HepG2 (cell line): ENCODE measurements around the gene LRP10. TPM values are rescaled to one million over a fixed set of nuclear protein-coding genes. Genes with fewer than 3 reads are reported as not detected.

Source experiments
- ADNP ChIP-seq: sonication (generic); formaldehyde crosslinking; IDR thresholded peaks from 2 replicates; pipeline ENCODE4 v1.4.0; 2020; ENCODE audit warnings: missing genetic modification reagents
- MAFG ChIP-seq: sonication (generic); formaldehyde crosslinking; IDR thresholded peaks from 2 replicates; pipeline ENCODE4 v1.5.1; 2020; ENCODE audit warnings: mild to moderate bottlenecking, missing genetic modification reagents
- NCOA2 ChIP-seq: sonication (generic); formaldehyde crosslinking; IDR thresholded peaks from 2 replicates; pipeline ENCODE4 v1.8.0; 2022; ENCODE audit warnings: inconsistent platforms
- RXRB ChIP-seq: IDR thresholded peaks from 2 replicates; pipeline ENCODE4 v1.6.1; 2016; ENCODE audit warnings: borderline replicate concordance, missing genetic modification reagents, missing compliant biosample characterization
- SALL1 ChIP-seq: sonication (generic); formaldehyde crosslinking; IDR thresholded peaks from 2 replicates; pipeline ENCODE4 v1.8.0; 2022; ENCODE audit warnings: mild to moderate bottlenecking, missing genetic modification reagents
- SMARCC2 ChIP-seq: fragments of 450-650 bp; IDR thresholded peaks from 2 replicates; pipeline ENCODE4 v1.6.1; 2017; ENCODE audit warnings: antibody characterized with exemption, mild to moderate bottlenecking
- SNAI1 ChIP-seq: sonication (generic); formaldehyde crosslinking; IDR thresholded peaks from 2 replicates; pipeline ENCODE4 v1.5.0; 2020; ENCODE audit warnings: mild to moderate bottlenecking, missing genetic modification reagents, borderline replicate concordance
- TSC22D2 ChIP-seq: sonication (generic); formaldehyde crosslinking; IDR thresholded peaks from 2 replicates; pipeline ENCODE4 v1.5.1; 2020; ENCODE audit warnings: missing genetic modification reagents, mild to moderate bottlenecking, borderline replicate concordance
- U2AF1 ChIP-seq: fragments of 200-400 bp; formaldehyde crosslinking; optimal IDR thresholded peaks from 2 replicates; pipeline ENCODE3; 2017; ENCODE audit warnings: mild to moderate bottlenecking, low read depth, low read length
- ZEB1 ChIP-seq: IDR thresholded peaks from 2 replicates; pipeline ENCODE4 v1.6.1; 2012; ENCODE audit warnings: mild to moderate bottlenecking, low read depth, inconsistent platforms; ENCODE audit not compliant: insufficient replicate concordance
- ZNF331 ChIP-seq: sonication (generic); formaldehyde crosslinking; IDR thresholded peaks from 2 replicates; pipeline ENCODE4 v1.4.0; 2020; ENCODE audit warnings: missing genetic modification reagents
- ZNF883 ChIP-seq: sonication (generic); formaldehyde crosslinking; IDR thresholded peaks from 2 replicates; pipeline ENCODE4 v1.5.1; 2020; ENCODE audit warnings: mild to moderate bottlenecking, missing genetic modification reagents; ENCODE audit errors: not compliant biosample characterization
- polyA plus RNA-seq, 8 experiments: library from polyadenylated mRNA; depleted of rRNA in 3 of 8; stranded (reverse) in 7 of 8; unstranded in 1 of 8; fragments of >200 nt; fragmentation: Illumina TruSeq in 4 of 8; extraction: Trizol in 4 of 8; gene quantifications; 2 replicates each; pipeline versions ENCODE4 v1.2.1 to v1.2.3, GENCODE V29; 2011 to 2016; ENCODE audit warnings: low read depth in 4 of 8, missing spikeins in 1 of 8, mixed read lengths in 1 of 8; ENCODE audit not compliant: insufficient read depth in 1 of 8
- total RNA-seq, 5 experiments: library from RNA; depleted of rRNA; stranded (reverse); fragments of >200 nt; fragmentation: Illumina TruSeq; extraction: Trizol; gene quantifications; 2 replicates each; pipeline ENCODE4 v1.2.3, GENCODE V29; 2016; ENCODE audit warnings: low read depth in 1 of 5
- TF ChIP-seq, protein P1 (sequence below): sonication (generic); formaldehyde crosslinking; IDR thresholded peaks from 2 replicates; pipeline ENCODE4 v1.4.0; 2020; ENCODE audit warnings: missing genetic modification reagents
- TF ChIP-seq, protein P2 (sequence below): sonication (generic); formaldehyde crosslinking; IDR thresholded peaks from 2 replicates; pipeline ENCODE4 v1.8.1; 2023; ENCODE audit warnings: missing genetic modification reagents, mild to moderate bottlenecking, borderline replicate concordance
- TF ChIP-seq, protein P3 (sequence below): sonication (generic); formaldehyde crosslinking; IDR thresholded peaks from 2 replicates; pipeline ENCODE4 v1.4.0; 2020; ENCODE audit warnings: missing genetic modification reagents, mild to moderate bottlenecking, borderline replicate concordance
- TF ChIP-seq, protein P4 (sequence below): sonication (generic); formaldehyde crosslinking; IDR thresholded peaks from 2 replicates; pipeline ENCODE4 v1.4.0; 2020; ENCODE audit warnings: missing genetic modification reagents, borderline replicate concordance
- TF ChIP-seq, protein P5 (sequence below): IDR thresholded peaks from 2 replicates; pipeline ENCODE4 v1.6.1; 2016; ENCODE audit warnings: mild to moderate bottlenecking
- TF ChIP-seq, protein P6 (sequence below): sonication (generic); formaldehyde crosslinking; IDR thresholded peaks from 2 replicates; pipeline ENCODE4 v1.5.0; 2020; ENCODE audit warnings: missing genetic modification reagents
- TF ChIP-seq, protein P7 (sequence below): IDR thresholded peaks from 2 replicates; pipeline ENCODE4 v1.6.1; 2016; ENCODE audit warnings: mild to moderate bottlenecking, missing biosample characterization, missing genetic modification reagents

The LRP10 gene
- total and polyA plus RNA-seq, 2 of the 13 experiments (the other 11 are each of a cell fraction or from before 2014, with no cell fraction given) = 16.9 to 45.2 TPM

DNA sequence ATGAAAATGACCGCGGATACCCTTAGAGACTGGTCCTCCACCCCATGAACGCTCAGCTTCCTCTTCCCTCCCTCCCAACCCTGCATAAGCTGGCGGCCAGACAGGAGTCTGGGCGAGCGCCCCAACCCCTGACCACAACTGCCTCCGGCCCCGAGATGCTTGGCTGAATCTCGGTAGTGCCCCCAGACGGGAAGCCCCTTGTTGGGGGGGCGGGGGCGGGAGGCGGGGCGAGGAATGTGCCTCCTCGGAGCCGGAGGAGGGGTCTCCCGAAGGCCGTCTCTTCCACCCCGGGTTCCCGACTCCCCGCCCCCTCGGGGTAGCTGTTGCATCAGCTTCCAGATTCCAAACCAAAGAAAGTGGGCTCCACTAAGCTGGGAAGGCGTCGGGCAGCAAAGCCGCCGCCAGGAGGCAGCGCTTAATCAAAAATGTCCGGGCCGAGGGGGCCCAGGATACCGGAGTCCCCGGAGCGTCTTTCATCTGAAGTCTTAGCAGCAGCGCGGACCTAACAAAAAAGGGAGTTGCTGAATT, 48.9 kb upstream of the LRP10 start (continued):
- TF ChIP-seq, protein P1, sequence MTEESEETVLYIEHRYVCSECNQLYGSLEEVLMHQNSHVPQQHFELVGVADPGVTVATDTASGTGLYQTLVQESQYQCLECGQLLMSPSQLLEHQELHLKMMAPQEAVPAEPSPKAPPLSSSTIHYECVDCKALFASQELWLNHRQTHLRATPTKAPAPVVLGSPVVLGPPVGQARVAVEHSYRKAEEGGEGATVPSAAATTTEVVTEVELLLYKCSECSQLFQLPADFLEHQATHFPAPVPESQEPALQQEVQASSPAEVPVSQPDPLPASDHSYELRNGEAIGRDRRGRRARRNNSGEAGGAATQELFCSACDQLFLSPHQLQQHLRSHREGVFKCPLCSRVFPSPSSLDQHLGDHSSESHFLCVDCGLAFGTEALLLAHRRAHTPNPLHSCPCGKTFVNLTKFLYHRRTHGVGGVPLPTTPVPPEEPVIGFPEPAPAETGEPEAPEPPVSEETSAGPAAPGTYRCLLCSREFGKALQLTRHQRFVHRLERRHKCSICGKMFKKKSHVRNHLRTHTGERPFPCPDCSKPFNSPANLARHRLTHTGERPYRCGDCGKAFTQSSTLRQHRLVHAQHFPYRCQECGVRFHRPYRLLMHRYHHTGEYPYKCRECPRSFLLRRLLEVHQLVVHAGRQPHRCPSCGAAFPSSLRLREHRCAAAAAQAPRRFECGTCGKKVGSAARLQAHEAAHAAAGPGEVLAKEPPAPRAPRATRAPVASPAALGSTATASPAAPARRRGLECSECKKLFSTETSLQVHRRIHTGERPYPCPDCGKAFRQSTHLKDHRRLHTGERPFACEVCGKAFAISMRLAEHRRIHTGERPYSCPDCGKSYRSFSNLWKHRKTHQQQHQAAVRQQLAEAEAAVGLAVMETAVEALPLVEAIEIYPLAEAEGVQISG = peak; percentile 59; the same call in 1 of the 2 replicates
- TF ChIP-seq, protein P2, sequence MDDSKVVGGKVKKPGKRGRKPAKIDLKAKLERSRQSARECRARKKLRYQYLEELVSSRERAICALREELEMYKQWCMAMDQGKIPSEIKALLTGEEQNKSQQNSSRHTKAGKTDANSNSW (CRISPR knock-in tag) = no peak
- TF ChIP-seq ADNP (CRISPR knock-in tag) (no peak), RXRB (CRISPR knock-in tag) (peak; percentile 69; the same call in 1 of the 2 replicates), U2AF1 (no peak), SMARCC2 (no peak), ZNF331 (CRISPR knock-in tag) (peak; percentile 80), SALL1 (peak; percentile 49; the same call in 1 of the 2 replicates), MAFG (CRISPR knock-in tag) (no peak), TSC22D2 (peak; percentile 52; the same call in 1 of the 2 replicates), ZNF883 (CRISPR knock-in tag) (no peak), ZEB1 (no peak), SNAI1 (CRISPR knock-in tag) (0 out of 2 replicates have a peak, but pooled peaks have one; percentile 44), NCOA2 (CRISPR knock-in tag) (peak; percentile 56)
- TF ChIP-seq, protein P3, sequence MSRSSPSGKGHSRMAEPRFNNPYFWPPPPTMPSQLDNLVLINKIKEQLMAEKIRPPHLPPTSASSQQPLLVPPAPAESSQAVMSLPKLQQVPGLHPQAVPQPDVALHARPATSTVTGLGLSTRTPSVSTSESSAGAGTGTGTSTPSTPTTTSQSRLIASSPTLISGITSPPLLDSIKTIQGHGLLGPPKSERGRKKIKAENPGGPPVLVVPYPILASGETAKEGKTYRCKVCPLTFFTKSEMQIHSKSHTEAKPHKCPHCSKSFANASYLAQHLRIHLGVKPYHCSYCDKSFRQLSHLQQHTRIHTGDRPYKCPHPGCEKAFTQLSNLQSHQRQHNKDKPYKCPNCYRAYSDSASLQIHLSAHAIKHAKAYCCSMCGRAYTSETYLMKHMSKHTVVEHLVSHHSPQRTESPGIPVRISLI (CRISPR knock-in tag) = no peak
- TF ChIP-seq, protein P4, sequence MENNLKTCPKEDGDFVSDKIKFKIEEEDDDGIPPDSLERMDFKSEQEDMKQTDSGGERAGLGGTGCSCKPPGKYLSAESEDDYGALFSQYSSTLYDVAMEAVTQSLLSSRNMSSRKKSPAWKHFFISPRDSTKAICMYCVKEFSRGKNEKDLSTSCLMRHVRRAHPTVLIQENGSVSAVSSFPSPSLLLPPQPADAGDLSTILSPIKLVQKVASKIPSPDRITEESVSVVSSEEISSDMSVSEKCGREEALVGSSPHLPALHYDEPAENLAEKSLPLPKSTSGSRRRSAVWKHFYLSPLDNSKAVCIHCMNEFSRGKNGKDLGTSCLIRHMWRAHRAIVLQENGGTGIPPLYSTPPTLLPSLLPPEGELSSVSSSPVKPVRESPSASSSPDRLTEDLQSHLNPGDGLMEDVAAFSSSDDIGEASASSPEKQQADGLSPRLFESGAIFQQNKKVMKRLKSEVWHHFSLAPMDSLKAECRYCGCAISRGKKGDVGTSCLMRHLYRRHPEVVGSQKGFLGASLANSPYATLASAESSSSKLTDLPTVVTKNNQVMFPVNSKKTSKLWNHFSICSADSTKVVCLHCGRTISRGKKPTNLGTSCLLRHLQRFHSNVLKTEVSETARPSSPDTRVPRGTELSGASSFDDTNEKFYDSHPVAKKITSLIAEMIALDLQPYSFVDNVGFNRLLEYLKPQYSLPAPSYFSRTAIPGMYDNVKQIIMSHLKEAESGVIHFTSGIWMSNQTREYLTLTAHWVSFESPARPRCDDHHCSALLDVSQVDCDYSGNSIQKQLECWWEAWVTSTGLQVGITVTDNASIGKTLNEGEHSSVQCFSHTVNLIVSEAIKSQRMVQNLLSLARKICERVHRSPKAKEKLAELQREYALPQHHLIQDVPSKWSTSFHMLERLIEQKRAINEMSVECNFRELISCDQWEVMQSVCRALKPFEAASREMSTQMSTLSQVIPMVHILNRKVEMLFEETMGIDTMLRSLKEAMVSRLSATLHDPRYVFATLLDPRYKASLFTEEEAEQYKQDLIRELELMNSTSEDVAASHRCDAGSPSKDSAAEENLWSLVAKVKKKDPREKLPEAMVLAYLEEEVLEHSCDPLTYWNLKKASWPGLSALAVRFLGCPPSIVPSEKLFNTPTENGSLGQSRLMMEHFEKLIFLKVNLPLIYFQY (CRISPR knock-in tag) = peak; percentile 92
- TF ChIP-seq, protein P5, sequence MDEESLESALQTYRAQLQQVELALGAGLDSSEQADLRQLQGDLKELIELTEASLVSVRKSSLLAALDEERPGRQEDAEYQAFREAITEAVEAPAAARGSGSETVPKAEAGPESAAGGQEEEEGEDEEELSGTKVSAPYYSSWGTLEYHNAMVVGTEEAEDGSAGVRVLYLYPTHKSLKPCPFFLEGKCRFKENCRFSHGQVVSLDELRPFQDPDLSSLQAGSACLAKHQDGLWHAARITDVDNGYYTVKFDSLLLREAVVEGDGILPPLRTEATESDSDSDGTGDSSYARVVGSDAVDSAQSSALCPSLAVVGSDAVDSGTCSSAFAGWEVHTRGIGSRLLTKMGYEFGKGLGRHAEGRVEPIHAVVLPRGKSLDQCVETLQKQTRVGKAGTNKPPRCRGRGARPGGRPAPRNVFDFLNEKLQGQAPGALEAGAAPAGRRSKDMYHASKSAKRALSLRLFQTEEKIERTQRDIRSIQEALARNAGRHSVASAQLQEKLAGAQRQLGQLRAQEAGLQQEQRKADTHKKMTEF (CRISPR knock-in tag) = peak; percentile 63; the same call in 1 of the 2 replicates
- TF ChIP-seq, protein P6, sequence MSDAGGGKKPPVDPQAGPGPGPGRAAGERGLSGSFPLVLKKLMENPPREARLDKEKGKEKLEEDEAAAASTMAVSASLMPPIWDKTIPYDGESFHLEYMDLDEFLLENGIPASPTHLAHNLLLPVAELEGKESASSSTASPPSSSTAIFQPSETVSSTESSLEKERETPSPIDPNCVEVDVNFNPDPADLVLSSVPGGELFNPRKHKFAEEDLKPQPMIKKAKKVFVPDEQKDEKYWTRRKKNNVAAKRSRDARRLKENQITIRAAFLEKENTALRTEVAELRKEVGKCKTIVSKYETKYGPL (CRISPR knock-in tag) = no peak
- TF ChIP-seq, protein P7, sequence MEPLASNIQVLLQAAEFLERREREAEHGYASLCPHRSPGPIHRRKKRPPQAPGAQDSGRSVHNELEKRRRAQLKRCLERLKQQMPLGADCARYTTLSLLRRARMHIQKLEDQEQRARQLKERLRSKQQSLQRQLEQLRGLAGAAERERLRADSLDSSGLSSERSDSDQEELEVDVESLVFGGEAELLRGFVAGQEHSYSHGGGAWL (CRISPR knock-in tag) = peak; percentile 61; the same call in 1 of the 2 replicates
